CD4-positive, alpha-beta T cell treated with Interleukin-15 for 1 hour (primary cell): ENCODE data around the gene MYOM1.
"Not testable (repeated sequence)": the region's sequence is repeated elsewhere in the genome, so short reads cannot be mapped to it uniquely, and the experiment has no call there.

Experiments
- DNase-seq: peaks from one replicate; pipeline ENCODE4 v3.0.0-alpha.2; 2020

MYOM1 gene

GRCh38 chr18:3073353-3073752 lies 146.4 kb downstream of the MYOM1 start:
- not testable (repeated sequence) for DNase-seq

GRCh38 chr18:3071676-3072075 lies 148.1 kb downstream of the MYOM1 start:
- no peak for DNase-seq

- DNase-seq: no peak
Measured at GRCh38 chr18:3069671-3070433, 149.9 kb downstream of the MYOM1 start.

GRCh38 chr18:3067722-3068121 lies 152.0 kb downstream of the MYOM1 start:
- no peak for DNase-seq

GRCh38 chr18:3067165-3067661 lies 152.6 kb downstream of the MYOM1 start:
- DNase-seq: no peak

- no peak for DNase-seq
Measured at GRCh38 chr18:3066341-3067110, 153.2 kb downstream of the MYOM1 start.

GRCh38 chr18:3063766-3064165 lies 156.0 kb downstream of the MYOM1 start:
- DNase-seq: not testable (repeated sequence)

- DNase-seq: peak; percentile 77
Measured at GRCh38 chr18:3062798-3063680, 156.7 kb downstream of the MYOM1 start.

GRCh38 chr18:3061581-3062312 lies 158.0 kb downstream of the MYOM1 start:
- DNase-seq: peak; percentile 43

GRCh38 chr18:3060667-3061580 lies 158.8 kb downstream of the MYOM1 start:
- peak; percentile 55 for DNase-seq

- DNase-seq: peak; percentile 49
Measured at GRCh38 chr18:3059272-3059671, 160.5 kb downstream of the MYOM1 start.

- DNase-seq: no peak
Measured at GRCh38 chr18:3058328-3059191, 161.2 kb downstream of the MYOM1 start.

GRCh38 chr18:3057526-3057925 lies 162.2 kb downstream of the MYOM1 start:
- no peak for DNase-seq

GRCh38 chr18:3056311-3056710 lies 163.5 kb downstream of the MYOM1 start:
- no peak for DNase-seq

- no peak for DNase-seq
Measured at GRCh38 chr18:3055816-3056215, 164.0 kb downstream of the MYOM1 start.

GRCh38 chr18:3055186-3055728 lies 164.5 kb downstream of the MYOM1 start:
- DNase-seq: no peak

- no peak for DNase-seq
Measured at GRCh38 chr18:3054780-3055179, 165.0 kb downstream of the MYOM1 start.

- no peak for DNase-seq
Measured at GRCh38 chr18:3054214-3054613, 165.6 kb downstream of the MYOM1 start.

GRCh38 chr18:3053081-3053480 lies 166.7 kb downstream of the MYOM1 start:
- DNase-seq: no peak

GRCh38 chr18:3052411-3052758 lies 167.4 kb downstream of the MYOM1 start:
- no peak for DNase-seq
